HG03108 (cell line): Measurements from ENCODE around the gene SFSWAP.
"Not testable (repeated sequence)": the region's sequence is repeated elsewhere in the genome, so short reads cannot be mapped to it uniquely, and the experiment has no call there.

Experiments
- ATAC-seq: cut with Tn5 transposase; IDR thresholded peaks from one replicate; pipeline ENCODE4 v1.9.1; 2021; ENCODE audit warnings: moderate library complexity; ENCODE audit not compliant: unreplicated experiment

Gene SFSWAP

DNA sequence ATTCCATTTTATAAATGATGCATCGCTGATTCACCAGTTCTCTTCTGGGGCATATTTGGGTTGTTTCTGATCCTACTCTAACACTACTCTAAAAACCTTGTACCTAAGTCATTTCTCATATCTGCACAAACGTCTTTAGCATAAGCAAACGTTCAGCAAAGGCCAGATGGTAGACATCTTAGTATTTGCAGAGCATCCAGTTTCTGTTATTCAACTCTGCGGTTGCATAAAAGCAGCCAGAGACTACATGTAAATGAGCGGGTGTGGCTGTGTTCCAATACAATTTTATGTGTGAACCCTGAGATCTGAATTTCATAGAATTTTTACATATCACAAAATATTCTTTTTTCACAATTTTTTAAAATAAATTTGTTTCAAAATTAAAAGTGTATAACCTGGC lies 94.5 kb downstream of the SFSWAP start:
- ATAC-seq: no peak

GRCh38 chr12:131806674-131807073 lies 95.8 kb downstream of the SFSWAP start:
- no peak for ATAC-seq

DNA sequence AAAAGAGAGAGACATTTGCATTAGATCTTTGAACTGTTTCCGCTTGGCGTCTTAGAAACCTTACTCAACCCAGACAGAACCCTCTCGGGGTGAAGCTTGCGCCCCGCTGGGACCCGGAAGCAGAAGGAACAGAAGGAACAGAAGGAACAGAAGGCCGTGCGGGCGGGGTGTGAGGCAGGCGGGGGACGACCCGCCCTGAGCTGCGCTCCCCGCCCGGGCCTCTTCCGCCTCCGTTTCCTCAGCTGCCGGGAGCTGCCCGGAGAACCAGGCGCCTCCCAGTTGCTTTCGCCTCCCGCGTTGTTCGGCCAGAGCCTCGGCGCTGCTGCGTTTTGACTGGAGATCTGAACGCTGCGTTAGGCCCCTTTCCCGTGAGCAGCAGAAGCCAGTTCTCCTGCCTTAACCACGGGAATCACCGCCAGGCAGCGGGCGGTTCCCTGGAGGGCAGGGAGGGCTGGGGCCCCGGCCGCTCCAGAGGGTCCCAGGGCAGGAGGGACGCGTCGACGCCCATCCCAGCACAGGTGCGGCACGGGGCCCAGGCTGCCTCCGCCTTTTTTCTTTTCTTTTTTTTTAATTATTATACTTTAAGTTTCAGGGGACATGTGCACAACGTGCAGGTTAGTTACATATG lies 98.0 kb downstream of the SFSWAP start:
- ATAC-seq: no peak

GRCh38 chr12:131809476-131810254 lies 98.8 kb downstream of the SFSWAP start:
- ATAC-seq: not testable (repeated sequence)

DNA sequence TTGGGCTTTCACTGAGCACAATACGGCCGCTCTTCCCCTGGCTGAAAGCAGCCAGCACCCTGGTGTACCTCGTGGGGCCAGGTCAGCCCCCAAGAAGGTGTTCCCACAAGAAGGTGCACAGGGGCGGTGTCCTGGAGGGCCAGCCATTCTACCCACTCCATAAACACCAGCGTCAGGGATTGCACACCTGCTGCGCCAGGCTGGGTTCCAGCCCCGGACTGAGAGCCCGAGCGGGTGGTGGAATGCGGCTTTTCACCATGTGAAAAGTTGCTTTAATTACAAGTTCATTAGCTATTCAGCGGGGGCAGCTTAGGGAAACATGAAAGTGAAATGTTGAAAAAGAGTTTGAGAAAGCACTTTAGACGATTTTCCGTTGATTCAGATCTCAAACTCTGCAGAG lies 99.8 kb downstream of the SFSWAP start:
- ATAC-seq: no peak

DNA sequence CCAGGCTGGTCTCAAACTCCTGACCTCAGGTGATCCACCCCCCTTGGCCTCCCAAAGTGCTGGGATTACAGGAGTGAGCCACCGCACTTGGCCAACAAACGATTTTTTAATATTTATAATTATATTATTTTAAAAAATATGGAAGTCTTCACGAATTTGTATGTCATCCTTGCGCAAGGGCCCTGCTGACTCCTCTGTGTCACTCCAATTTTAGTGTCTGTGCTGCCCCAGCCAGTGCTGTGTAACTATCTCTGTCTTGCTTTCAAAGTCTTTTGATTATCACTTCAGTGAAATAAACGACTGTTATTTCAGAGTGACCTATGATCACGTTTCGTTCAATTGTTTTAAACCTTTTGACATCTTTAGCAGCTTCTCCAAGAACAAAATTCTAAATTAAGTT lies 104.2 kb downstream of the SFSWAP start:
- ATAC-seq: no peak

- no peak for ATAC-seq
These were observed 105.6 kb downstream of the SFSWAP start for GRCh38 chr12:131816495-131816894.

DNA sequence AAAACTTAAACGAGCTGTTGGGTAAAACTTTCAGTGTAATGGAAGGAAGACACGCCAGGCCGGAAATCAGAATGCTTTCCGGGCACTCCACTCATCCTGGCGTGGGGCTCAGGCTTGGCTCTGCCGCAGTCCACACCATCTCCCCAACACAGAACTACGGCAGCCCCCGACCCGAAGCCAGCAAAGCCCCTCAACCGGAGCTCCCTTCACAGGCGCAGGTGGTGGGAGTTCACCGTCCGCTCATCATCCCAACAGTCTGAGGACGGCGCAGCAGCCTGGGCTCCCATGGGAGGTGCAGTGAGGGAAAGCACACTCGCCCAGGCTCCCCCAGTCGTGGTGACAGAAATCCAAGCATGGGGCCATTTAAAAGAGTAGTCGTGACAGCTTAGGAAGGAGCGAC lies 106.4 kb downstream of the SFSWAP start:
- no peak for ATAC-seq

GRCh38 chr12:131818821-131819585 lies 108.1 kb downstream of the SFSWAP start:
- ATAC-seq: no peak

GRCh38 chr12:131824450-131824849 lies 113.6 kb downstream of the SFSWAP start:
- no peak for ATAC-seq

DNA sequence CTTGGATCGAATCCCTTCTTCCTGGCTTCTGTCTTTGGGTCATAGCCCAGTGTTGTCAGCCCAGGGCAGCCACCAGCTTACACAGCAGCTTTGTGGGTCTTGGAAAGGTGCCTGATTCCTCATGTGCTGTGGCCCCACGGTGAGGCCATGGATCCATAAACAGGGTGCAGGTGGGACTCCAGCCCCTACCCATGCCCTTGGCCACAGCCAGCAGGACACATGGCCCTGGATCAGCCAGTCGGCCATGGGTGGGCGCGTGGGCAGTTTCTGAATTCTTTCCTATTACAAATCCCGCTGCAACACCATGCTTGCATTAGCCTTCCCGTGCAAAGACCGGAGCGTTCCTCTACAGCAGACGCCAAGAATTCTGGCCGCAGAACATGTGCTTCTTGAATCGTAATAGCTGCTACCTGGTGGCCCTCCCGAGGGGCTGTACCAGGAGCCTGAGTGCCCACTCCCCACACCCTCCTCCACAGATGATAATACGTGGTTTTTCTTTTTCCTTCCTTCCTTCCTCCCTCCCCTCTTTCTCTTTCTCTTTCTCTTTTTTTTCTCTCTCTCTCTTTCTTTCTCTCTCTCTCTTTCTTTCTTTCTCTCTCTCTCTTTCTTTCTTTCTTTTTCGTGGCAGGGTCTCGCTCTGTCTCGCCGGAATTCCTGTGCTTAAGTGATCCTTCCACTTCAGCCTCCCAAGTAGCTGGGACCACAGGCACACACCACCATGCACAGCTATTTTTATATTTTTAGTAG lies 114.4 kb downstream of the SFSWAP start:
- no peak for ATAC-seq

GRCh38 chr12:131826097-131826928 lies 115.4 kb downstream of the SFSWAP start:
- ATAC-seq: no peak

GRCh38 chr12:131827961-131828534 lies 117.2 kb downstream of the SFSWAP start, which contains the start of gene MMP17:
Gene MMP17, plus strand, starts transcription at chr12:131828393. Its CDS starts 102 bp downstream, at chr12:131828495.
- peak; percentile 55 for ATAC-seq

GRCh38 chr12:131828671-131829355 lies 117.9 kb downstream of the SFSWAP start:
- no peak for ATAC-seq

DNA sequence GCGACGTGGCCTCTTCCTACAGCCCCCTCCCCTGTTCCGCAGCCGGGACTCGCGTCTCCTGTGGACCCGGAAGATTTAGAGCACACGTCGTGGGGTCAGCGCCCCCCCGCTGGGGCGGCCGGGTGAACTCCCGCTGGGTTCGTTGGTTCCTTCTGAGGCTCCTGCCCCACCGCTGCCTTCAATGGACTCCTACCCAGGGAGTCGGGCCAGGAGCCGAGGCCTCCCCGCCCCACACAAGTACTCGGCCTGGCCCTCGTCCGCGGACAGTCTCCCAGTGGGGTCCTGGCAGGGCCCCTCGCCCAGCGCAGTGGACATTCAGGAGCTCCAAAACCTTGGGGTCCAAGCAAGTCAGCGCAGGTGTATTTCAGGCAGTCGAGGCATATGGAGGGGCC lies 118.5 kb downstream of the SFSWAP start:
- ATAC-seq: no peak

- no peak for ATAC-seq
These were observed 119.0 kb downstream of the SFSWAP start for GRCh38 chr12:131829791-131830334.

DNA sequence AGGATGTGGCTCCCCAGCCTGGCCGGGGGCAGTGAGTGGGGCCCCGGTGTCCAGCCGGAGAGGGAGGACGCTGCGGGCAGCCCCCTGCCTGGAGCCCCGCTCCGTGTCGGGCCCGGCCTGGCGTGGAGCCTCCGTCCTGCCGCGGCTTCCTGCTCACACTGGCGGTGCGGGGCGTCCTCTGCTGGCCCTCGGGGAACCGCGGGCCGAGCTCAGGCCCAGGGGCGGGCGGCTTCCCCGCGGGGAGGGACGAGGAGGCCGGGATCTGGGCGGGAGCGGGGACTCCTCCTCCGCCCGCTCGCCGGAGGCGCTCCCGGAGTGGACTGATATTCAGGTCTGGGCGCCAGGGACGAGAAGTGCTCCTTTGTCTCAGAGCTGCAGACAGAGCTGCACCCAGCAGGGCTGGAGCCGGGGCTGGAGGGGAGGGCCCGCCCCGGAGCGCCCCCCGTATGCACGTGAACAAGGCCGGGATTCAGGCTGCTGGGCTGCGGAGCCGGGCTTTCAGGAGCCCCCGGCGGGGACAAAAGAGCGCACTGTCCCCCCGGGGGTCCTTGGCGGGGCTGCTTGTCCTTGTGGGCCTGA lies 119.5 kb downstream of the SFSWAP start:
- peak; percentile 47 for ATAC-seq

DNA sequence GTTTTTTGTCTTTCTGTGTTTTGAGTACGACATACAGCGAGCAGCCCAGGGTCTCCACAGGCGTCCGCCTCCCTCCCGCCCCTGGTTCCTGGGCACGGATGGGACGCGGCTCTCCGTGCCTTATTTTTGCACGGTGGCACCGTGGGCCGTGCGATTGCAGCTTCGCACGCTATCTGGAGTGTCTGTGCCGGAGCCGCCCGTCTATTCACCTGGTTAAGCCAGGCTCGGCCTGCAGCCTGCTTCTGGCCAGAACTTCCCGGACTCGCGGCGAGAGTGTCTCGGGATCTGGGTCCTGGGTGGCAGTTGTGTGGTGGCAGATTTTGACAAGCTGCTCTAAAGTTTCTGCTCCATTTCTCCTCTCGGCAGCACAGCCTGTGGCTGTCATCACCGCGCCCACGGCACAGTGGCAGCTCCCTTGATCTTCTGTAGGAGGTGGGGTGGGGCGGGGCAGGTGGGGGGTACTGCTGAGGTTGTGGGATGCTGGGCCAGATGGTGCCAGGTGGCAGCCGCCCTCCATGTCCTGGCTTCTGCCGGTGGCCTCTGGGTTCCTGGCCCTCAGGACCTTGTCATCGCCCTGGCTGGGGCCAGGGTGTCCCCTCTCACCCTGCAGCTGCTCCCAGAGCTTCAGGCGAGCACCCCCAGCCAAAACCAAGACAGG lies 120.2 kb downstream of the SFSWAP start:
- ATAC-seq: no peak
